ENCODE results near the gene RUNX2.

Gene RUNX2

GRCh38 chr6:45563844-45564243 is 235.7 kb downstream of the RUNX2 start:
- Mint-ChIP-seq H3K4me3 (no peak overlapping the region), H3K27ac (no peak overlapping the region), H3K9me3 (peaks cover 4% of the 10 kb centered on the region), H3K4me1 (peaks cover 20% of the 10 kb centered on the region), H3K27me3 (no peaks in the 10 kb centered on the region), H3K36me3 (no peaks in the 10 kb centered on the region)

GRCh38 chr6:45566882-45567281 is 238.8 kb downstream of the RUNX2 start:
- Mint-ChIP-seq H3K27me3 (no peaks in the 10 kb centered on the region), H3K4me3 (no peak overlapping the region), H3K4me1 (peaks cover 11% of the 10 kb centered on the region), H3K27ac (no peak overlapping the region), H3K36me3 (no peaks in the 10 kb centered on the region), H3K9me3 (peaks cover 4% of the 10 kb centered on the region)

GRCh38 chr6:45567879-45568278 is 239.7 kb downstream of the RUNX2 start:
- H3K27ac Mint-ChIP-seq: no peak overlapping the region

GRCh38 chr6:45568626-45569025 is 240.5 kb downstream of the RUNX2 start:
- Mint-ChIP-seq H3K4me3 (no peak overlapping the region), H3K27ac (no peak overlapping the region), H3K9me3 (peaks cover 4% of the 10 kb centered on the region), H3K27me3 (no peaks in the 10 kb centered on the region), H3K36me3 (no peaks in the 10 kb centered on the region), H3K4me1 (peaks cover 22% of the 10 kb centered on the region)

More at GRCh38 chr6:45567879-45568278, 239.7 kb downstream of the RUNX2 start:
- no peak overlapping the region for H3K4me3 Mint-ChIP-seq
- H3K36me3 Mint-ChIP-seq: no peaks in the 10 kb centered on the region
- no peaks in the 10 kb centered on the region for H3K27me3 Mint-ChIP-seq
- peaks cover 4% of the 10 kb centered on the region for H3K9me3 Mint-ChIP-seq
- peaks cover 16% of the 10 kb centered on the region for H3K4me1 Mint-ChIP-seq

- Mint-ChIP-seq H3K27ac (no peak overlapping the region), H3K4me3 (no peak overlapping the region), H3K4me1 (peaks cover 22% of the 10 kb centered on the region), H3K9me3 (peaks cover 4% of the 10 kb centered on the region), H3K36me3 (no peaks in the 10 kb centered on the region), H3K27me3 (no peaks in the 10 kb centered on the region)
These were observed 241.2 kb downstream of the RUNX2 start for GRCh38 chr6:45569210-45569945.

- no peaks in the 10 kb centered on the region for H3K36me3 Mint-ChIP-seq
- H3K27me3 Mint-ChIP-seq: no peaks in the 10 kb centered on the region
- H3K4me3 Mint-ChIP-seq: no peak overlapping the region
- H3K4me1 Mint-ChIP-seq: peaks cover 22% of the 10 kb centered on the region
- peaks cover 4% of the 10 kb centered on the region for H3K9me3 Mint-ChIP-seq
- H3K27ac Mint-ChIP-seq: no peak overlapping the region
These were observed 243.0 kb downstream of the RUNX2 start for GRCh38 chr6:45571159-45571558.

- peaks cover 22% of the 10 kb centered on the region for H3K4me1 Mint-ChIP-seq
- H3K4me3 Mint-ChIP-seq: peak overlapping the region; percentile 6
- H3K9me3 Mint-ChIP-seq: no peaks in the 10 kb centered on the region
- H3K27me3 Mint-ChIP-seq: no peaks in the 10 kb centered on the region
- no peaks in the 10 kb centered on the region for H3K36me3 Mint-ChIP-seq
- H3K27ac Mint-ChIP-seq: no peak overlapping the region
These were observed 244.7 kb downstream of the RUNX2 start for GRCh38 chr6:45572833-45573232.

- Mint-ChIP-seq H3K36me3 (no peaks in the 10 kb centered on the region), H3K4me3 (no peak overlapping the region), H3K27ac (no peak overlapping the region), H3K27me3 (no peaks in the 10 kb centered on the region), H3K4me1 (peaks cover 18% of the 10 kb centered on the region), H3K9me3 (no peaks in the 10 kb centered on the region)
These were observed 245.9 kb downstream of the RUNX2 start for GRCh38 chr6:45574014-45574461.

GRCh38 chr6:45574885-45575284 is 246.8 kb downstream of the RUNX2 start:
- H3K27ac Mint-ChIP-seq: no peak overlapping the region
- peaks cover 16% of the 10 kb centered on the region for H3K4me1 Mint-ChIP-seq
- no peak overlapping the region for H3K4me3 Mint-ChIP-seq
- no peaks in the 10 kb centered on the region for H3K9me3 Mint-ChIP-seq
- H3K36me3 Mint-ChIP-seq: no peaks in the 10 kb centered on the region
- H3K27me3 Mint-ChIP-seq: no peaks in the 10 kb centered on the region

- H3K4me1 Mint-ChIP-seq: peaks cover 11% of the 10 kb centered on the region
- H3K27ac Mint-ChIP-seq: no peak overlapping the region
- no peaks in the 10 kb centered on the region for H3K36me3 Mint-ChIP-seq
- H3K9me3 Mint-ChIP-seq: no peaks in the 10 kb centered on the region
- no peak overlapping the region for H3K4me3 Mint-ChIP-seq
- H3K27me3 Mint-ChIP-seq: no peaks in the 10 kb centered on the region
These were observed 248.8 kb downstream of the RUNX2 start for GRCh38 chr6:45576648-45577624.

GRCh38 chr6:45577836-45578504 is 249.8 kb downstream of the RUNX2 start:
- Mint-ChIP-seq H3K4me1 (peaks cover 5% of the 10 kb centered on the region), H3K9me3 (no peaks in the 10 kb centered on the region), H3K4me3 (no peak overlapping the region), H3K27ac (no peak overlapping the region), H3K27me3 (no peaks in the 10 kb centered on the region), H3K36me3 (peaks cover 2% of the 10 kb centered on the region)

- Mint-ChIP-seq H3K36me3 (peaks cover 2% of the 10 kb centered on the region), H3K27me3 (no peaks in the 10 kb centered on the region), H3K4me3 (no peak overlapping the region), H3K4me1 (peaks cover 55% of the 10 kb centered on the region), H3K27ac (peak overlapping the region; percentile 60), H3K9me3 (no peaks in the 10 kb centered on the region)
These were observed 256.0 kb downstream of the RUNX2 start for GRCh38 chr6:45584127-45584526.

- peaks cover 79% of the 10 kb centered on the region for H3K4me1 Mint-ChIP-seq
- no peaks in the 10 kb centered on the region for H3K9me3 Mint-ChIP-seq
- peak overlapping the region; percentile 80 for H3K4me3 Mint-ChIP-seq
- peaks cover 2% of the 10 kb centered on the region for H3K36me3 Mint-ChIP-seq
- H3K27me3 Mint-ChIP-seq: no peaks in the 10 kb centered on the region
- peak overlapping the region; percentile 82 for H3K27ac Mint-ChIP-seq
These were observed 258.4 kb downstream of the RUNX2 start for GRCh38 chr6:45586216-45587171.

GRCh38 chr6:45587229-45588060 is 259.3 kb downstream of the RUNX2 start:
- Mint-ChIP-seq H3K36me3 (peaks cover 2% of the 10 kb centered on the region), H3K4me3 (peak overlapping the region; percentile 80), H3K27me3 (no peaks in the 10 kb centered on the region), H3K4me1 (peaks cover 88% of the 10 kb centered on the region), H3K27ac (peak overlapping the region; percentile 82), H3K9me3 (no peaks in the 10 kb centered on the region)
